ENCODE results near the gene DOCK8.

DNA sequence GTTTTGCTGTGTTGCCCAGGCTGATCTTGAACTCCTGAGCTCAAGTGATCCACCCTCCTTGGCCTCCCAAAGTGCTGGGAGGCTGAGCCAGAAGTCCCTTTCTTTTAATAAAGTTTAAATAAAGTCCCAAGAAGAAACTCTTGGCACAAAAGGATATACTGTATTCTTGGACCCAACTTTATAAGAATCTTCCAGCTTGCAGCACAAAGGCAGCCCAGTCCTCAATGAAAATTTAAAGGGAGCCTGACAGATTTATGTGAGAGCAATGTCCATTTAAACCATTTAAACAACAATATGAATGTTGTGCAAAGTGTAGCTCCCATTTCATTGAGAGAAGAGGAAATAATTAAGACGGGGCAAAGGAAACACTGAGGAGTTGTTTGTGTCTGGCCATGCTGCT is 217.0 kb downstream of the DOCK8 start:
- TF ChIP-seq, protein P1, sequence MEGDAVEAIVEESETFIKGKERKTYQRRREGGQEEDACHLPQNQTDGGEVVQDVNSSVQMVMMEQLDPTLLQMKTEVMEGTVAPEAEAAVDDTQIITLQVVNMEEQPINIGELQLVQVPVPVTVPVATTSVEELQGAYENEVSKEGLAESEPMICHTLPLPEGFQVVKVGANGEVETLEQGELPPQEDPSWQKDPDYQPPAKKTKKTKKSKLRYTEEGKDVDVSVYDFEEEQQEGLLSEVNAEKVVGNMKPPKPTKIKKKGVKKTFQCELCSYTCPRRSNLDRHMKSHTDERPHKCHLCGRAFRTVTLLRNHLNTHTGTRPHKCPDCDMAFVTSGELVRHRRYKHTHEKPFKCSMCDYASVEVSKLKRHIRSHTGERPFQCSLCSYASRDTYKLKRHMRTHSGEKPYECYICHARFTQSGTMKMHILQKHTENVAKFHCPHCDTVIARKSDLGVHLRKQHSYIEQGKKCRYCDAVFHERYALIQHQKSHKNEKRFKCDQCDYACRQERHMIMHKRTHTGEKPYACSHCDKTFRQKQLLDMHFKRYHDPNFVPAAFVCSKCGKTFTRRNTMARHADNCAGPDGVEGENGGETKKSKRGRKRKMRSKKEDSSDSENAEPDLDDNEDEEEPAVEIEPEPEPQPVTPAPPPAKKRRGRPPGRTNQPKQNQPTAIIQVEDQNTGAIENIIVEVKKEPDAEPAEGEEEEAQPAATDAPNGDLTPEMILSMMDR (IDR thresholded peaks at IDR 0.05) = no peak
- TF ChIP-seq POLR2A (IDR thresholded peaks at IDR 0.05) = no peak
